ENCODE data around the gene CYP24A1. TPM values are rescaled to one million over a fixed set of nuclear protein-coding genes. Genes with fewer than 3 reads are reported as not detected.

The CYP24A1 gene
- polyA plus RNA-seq, 1 donor from 2014 or later: 0.12 TPM

GRCh38 chr20:54207743-54208547 is 34.2 kb upstream of the CYP24A1 start, which contains the start of gene PFDN4:
Gene PFDN4, plus strand, starts transcription at chr20:54208087. Its CDS starts 14 bp downstream, at chr20:54208101.
- H4K20me1 ChIP-seq (ENCODE audit: insufficient read depth): no peaks in the 10 kb centered on the region
- H3K4me3 ChIP-seq (ENCODE audit: low read length): peak within 1 kb of the TSS; percentile 94
- H3K4me2 ChIP-seq (ENCODE audit: low read length): peak within 1 kb of the TSS; percentile 98
- H2AFZ ChIP-seq (ENCODE audit: low read depth, low read length): peak within 1 kb of the TSS; percentile 89
- no peaks in the 10 kb centered on the region for H3F3A ChIP-seq (ENCODE audit: insufficient read depth, low read length, poor library complexity, severe bottlenecking)
- no peaks in the 10 kb centered on the region for H3K36me3 ChIP-seq (ENCODE audit: insufficient read depth, low read length)
- H3K27ac ChIP-seq (ENCODE audit: low read length): peak within 1 kb of the TSS; percentile 91
- H3K79me2 ChIP-seq (replicated peaks; ENCODE audit: insufficient read depth, low read length): peaks cover 30% of the 10 kb centered on the region
- H3K27me3 ChIP-seq (ENCODE audit: insufficient read depth, low read depth, low read length): no peaks in the 10 kb centered on the region
- TF ChIP-seq MXI1 (conservative IDR thresholded peaks at IDR 0.05; ENCODE audit: poor library complexity, severe bottlenecking) (peak; percentile 82), POLR2AphosphoS5 (IDR thresholded peaks at IDR 0.05) (peak; percentile 80), SMC3 (conservative IDR thresholded peaks at IDR 0.05; ENCODE audit: poor library complexity) (peak; percentile 66), RAD21 (conservative IDR thresholded peaks at IDR 0.05) (peak; percentile 55), EP300 (conservative IDR thresholded peaks at IDR 0.05; ENCODE audit: poor library complexity, severe bottlenecking) (peak; percentile 58), CTCF (IDR thresholded peaks at IDR 0.05; ENCODE audit: poor library complexity, severe bottlenecking) (peak; percentile 90), REST (IDR thresholded peaks at IDR 0.05; ENCODE audit: borderline replicate concordance) (peak; percentile 41), EZH2 (IDR thresholded peaks at IDR 0.05; ENCODE audit: borderline replicate concordance, insufficient read depth, low read length, poor library complexity, severe bottlenecking) (no peak), TAF1 (IDR thresholded peaks at IDR 0.05; ENCODE audit: low read depth) (peak; percentile 82)
- H3K9me3 ChIP-seq (ENCODE audit: low read length): no peaks in the 10 kb centered on the region
- H3K9ac ChIP-seq (ENCODE audit: low read length): peak within 1 kb of the TSS; percentile 94
- no peaks in the 10 kb centered on the region for H3K9me2 ChIP-seq (ENCODE audit: insufficient read depth, low read length)

- Histone ChIP-seq H3K9me3 (ENCODE audit: low read length) (no peaks in the 10 kb centered on the region), H3K9ac (ENCODE audit: low read length) (peak overlapping the region; percentile 94), H3K27ac (ENCODE audit: low read length) (peak overlapping the region; percentile 91), H3K27me3 (ENCODE audit: insufficient read depth, low read depth, low read length) (no peaks in the 10 kb centered on the region), H3K9me2 (ENCODE audit: insufficient read depth, low read length) (no peaks in the 10 kb centered on the region), H3K36me3 (ENCODE audit: insufficient read depth, low read length) (no peaks in the 10 kb centered on the region), H3F3A (ENCODE audit: insufficient read depth, low read length, poor library complexity, severe bottlenecking) (no peaks in the 10 kb centered on the region), H3K79me2 (replicated peaks; ENCODE audit: insufficient read depth, low read length) (peaks cover 30% of the 10 kb centered on the region), H3K4me3 (ENCODE audit: low read length) (peak overlapping the region; percentile 94), H2AFZ (ENCODE audit: low read depth, low read length) (peak overlapping the region; percentile 89), H4K20me1 (ENCODE audit: insufficient read depth) (no peaks in the 10 kb centered on the region), H3K4me2 (ENCODE audit: low read length) (no peak overlapping the region)
- TF ChIP-seq RAD21 (conservative IDR thresholded peaks at IDR 0.05) (no peak), TAF1 (IDR thresholded peaks at IDR 0.05; ENCODE audit: low read depth) (no peak), REST (IDR thresholded peaks at IDR 0.05; ENCODE audit: borderline replicate concordance) (no peak), MXI1 (conservative IDR thresholded peaks at IDR 0.05; ENCODE audit: poor library complexity, severe bottlenecking) (no peak), EZH2 (IDR thresholded peaks at IDR 0.05; ENCODE audit: borderline replicate concordance, insufficient read depth, low read length, poor library complexity, severe bottlenecking) (no peak), EP300 (conservative IDR thresholded peaks at IDR 0.05; ENCODE audit: poor library complexity, severe bottlenecking) (no peak), CTCF (IDR thresholded peaks at IDR 0.05; ENCODE audit: poor library complexity, severe bottlenecking) (no peak), POLR2AphosphoS5 (IDR thresholded peaks at IDR 0.05) (no peak), SMC3 (conservative IDR thresholded peaks at IDR 0.05; ENCODE audit: poor library complexity) (no peak)
Observed at GRCh38 chr20:54207053-54207742, 33.4 kb upstream of the CYP24A1 start.
